AG04450 (cell line): ENCODE results near the gene CCL27. TPM values are rescaled to one million over a fixed set of nuclear protein-coding genes. Genes with fewer than 3 reads are reported as not detected.

Experiments
- CTCF ChIA-PET: fragments of 300-600, 350-600 bp; formaldehyde crosslinking; extraction: SDS; loops from one replicate; lab custom pipeline; 2022; ENCODE audit warnings: antibody characterized with exemption, inconsistent platforms; lab: Charles Lee
- POLR2A ChIA-PET: fragments of 350-600 bp; formaldehyde crosslinking; extraction: SDS; loops from one replicate; lab custom pipeline; 2021; ENCODE audit warnings: antibody characterized with exemption, inconsistent platforms; lab: Yijun Ruan, JAX
- DNase-seq: peaks from one replicate; pipeline ENCODE4 v3.0.0-alpha.2; 2011; ENCODE audit warnings: low read depth, low spot score
- H3K27ac ChIP-seq: one replicate; pipeline ENCODE4 v1.5.1; 2012; ENCODE audit warnings: low read depth, low read length, control low read depth
- H3K27me3 ChIP-seq: one replicate; pipeline ENCODE4 v1.6.0; 2012; ENCODE audit warnings: low read length; ENCODE audit not compliant: control insufficient read depth, insufficient read depth
- H3K4me3 ChIP-seq: 2 replicates; pipeline ENCODE4 v1.5.1; 2011; ENCODE audit warnings: mild to moderate bottlenecking, low read depth, low read length, control low read depth
- H3K9me3 ChIP-seq: 2 replicates; pipeline ENCODE4 v1.5.1; 2012; ENCODE audit warnings: low read length; ENCODE audit not compliant: control insufficient read depth, insufficient read depth
- CTCF ChIP-seq: IDR thresholded peaks from 2 replicates; pipeline ENCODE4 v1.5.1; 2011; ENCODE audit warnings: low read depth, low read length, control low read depth, inconsistent platforms
- polyA plus RNA-seq: library from polyadenylated mRNA; depleted of rRNA; stranded (reverse); fragments of >200 nt; gene quantifications from 2 replicates; pipeline ENCODE4 v1.2.3, GENCODE V29; 2011

CCL27 gene
- polyA plus RNA-seq, 1 experiment: not detected

DNA sequence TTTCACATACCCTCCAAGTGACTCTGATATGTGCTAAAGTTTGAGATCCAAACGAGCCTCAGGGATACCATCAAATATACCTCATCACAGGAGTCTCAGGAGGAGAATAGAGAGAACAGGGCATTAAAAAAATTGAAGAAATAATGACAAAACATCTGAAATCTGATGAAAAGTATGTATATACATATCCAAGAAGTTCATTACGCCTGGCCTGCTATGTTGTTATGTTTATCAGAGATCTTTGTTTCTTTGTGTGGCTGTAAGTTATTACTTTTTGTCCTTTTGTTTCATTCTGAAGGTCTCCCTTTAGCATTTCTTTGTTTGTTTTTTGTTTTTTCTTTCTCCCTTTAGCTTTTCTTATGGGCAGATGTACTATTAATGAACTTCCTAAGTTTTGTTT, 31.1 kb upstream of the CCL27 start:
- peaks cover 2% of the 10 kb centered on the region for H3K27me3 ChIP-seq
- H3K9me3 ChIP-seq: no peaks in the 10 kb centered on the region
- CTCF ChIA-PET: interaction anchor here (3.3 kb wide), 1 partner anchor 9 kb away, joined by 18 read pairs; no protein-coding TSS in a partner anchor
- DNase-seq: no peak
- POLR2A ChIA-PET: no interaction called here
- H3K4me3 ChIP-seq: no peak overlapping the region
- no peak for TF ChIP-seq CTCF
- H3K27ac ChIP-seq: no peak overlapping the region

DNA sequence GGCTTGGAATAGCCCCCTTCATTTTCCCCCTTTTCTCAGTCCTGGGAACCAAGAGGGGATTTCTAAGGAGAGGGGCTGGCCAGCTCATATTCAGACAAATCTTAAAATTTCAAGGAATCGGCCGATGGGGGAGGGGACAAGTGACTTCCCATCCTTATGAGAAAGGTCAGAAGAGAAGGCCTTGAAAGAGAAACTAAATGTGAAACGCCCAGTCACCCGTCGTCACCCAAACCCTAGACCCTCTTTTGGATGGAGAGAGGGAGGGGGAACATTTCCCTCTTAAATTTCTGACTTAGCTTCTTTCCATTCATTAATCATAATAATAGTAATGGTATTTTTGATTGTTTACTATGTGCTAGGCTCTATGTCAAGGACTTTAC, 29.5 kb upstream of the CCL27 start:
- no peak overlapping the region for H3K27ac ChIP-seq
- no peak for TF ChIP-seq CTCF
- H3K9me3 ChIP-seq: no peaks in the 10 kb centered on the region
- DNase-seq: no peak
- peaks cover 2% of the 10 kb centered on the region for H3K27me3 ChIP-seq
- CTCF ChIA-PET: interaction anchor here (1.0 to 4.3 kb wide), 3 partner anchors 9 to 17 kb away, joined by 3 to 25 read pairs (median 18); no protein-coding TSS in a partner anchor
- no peak overlapping the region for H3K4me3 ChIP-seq
- POLR2A ChIA-PET: no interaction called here

DNA sequence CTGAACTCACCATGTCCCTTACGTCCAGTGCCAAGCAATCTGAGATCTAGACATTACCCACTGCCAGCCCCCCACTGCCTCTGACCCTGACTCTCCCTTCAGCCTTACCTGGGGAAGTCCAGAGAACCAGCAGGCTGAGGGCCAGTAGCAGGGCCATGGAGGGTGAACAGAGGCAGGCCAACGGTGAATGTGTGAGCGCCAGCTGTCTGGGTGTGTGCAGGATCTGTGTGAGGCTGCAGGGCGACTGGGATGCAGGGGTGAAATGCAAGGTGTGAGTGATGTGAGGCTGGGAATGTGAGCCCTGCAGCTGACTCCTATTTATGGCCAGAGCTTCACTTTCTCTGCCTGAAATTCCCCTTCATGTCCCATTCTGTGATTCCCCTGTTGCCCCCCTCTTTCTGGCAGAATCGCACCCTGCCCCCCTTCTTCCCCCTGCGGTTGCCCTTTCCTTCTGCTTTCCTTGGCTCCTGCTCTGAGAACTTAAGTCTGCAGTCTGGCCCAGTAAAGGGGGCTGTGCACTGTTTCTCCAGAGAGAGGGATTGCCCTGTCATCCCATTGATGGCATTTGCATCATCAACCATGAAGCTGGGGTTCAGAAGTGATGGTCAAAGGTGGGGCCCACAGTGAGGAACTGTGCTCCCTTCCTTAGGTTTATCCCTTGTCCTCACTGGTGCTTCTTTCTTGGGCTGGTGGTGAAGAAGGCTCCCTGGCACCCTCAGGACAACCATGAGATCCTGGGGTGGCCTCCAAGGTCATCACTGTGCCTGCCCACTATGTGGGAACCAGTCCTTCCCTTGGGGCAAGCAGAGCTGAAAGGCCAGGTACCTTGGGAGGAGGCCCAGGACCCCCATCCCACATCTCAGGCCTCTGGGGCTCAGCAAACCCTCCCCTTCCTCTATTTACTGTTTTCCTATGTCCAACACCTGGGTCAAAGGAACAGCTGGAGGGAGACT, 28.8 kb upstream of the CCL27 start, which contains the start of gene CCL19:
Gene CCL19 (minus strand): TSS at position 294 of the 953 bp plus-strand sequence. CDS start 137 bp downstream, at position 157.
- peaks cover 2% of the 10 kb centered on the region for H3K27me3 ChIP-seq
- POLR2A ChIA-PET: no interaction called here
- CTCF ChIA-PET: interaction anchor here (1.0 to 4.3 kb wide), 3 partner anchors 9 to 16 kb away, joined by 3 to 25 read pairs (median 18); no protein-coding TSS in a partner anchor
- no peak within 1 kb of the TSS for H3K27ac ChIP-seq
- no peak for TF ChIP-seq CTCF
- DNase-seq: no peak
- no peak within 1 kb of the TSS for H3K4me3 ChIP-seq
- H3K9me3 ChIP-seq: no peaks in the 10 kb centered on the region

DNA sequence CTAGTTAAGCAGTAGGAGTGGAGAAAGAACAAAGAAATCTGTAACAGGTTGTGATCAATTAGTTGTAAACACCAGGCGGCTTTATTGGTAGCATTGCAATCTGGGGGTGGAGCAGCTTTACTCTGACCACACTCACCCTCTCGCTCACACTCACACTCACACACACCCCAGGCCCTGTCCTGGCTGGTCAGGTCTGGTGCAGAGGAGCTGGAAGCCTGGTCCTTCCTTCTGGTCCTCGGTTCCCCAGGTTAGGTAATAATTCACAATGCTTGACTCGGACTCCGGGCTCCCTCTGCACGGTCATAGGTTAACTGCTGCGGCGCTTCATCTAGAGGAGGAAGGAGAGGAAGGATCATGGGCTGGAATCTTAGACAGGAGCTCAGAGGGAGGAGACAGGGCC, 27.1 kb upstream of the CCL27 start:
- TF ChIP-seq CTCF: no peak
- Histone ChIP-seq H3K27ac (no peak overlapping the region), H3K4me3 (no peak overlapping the region), H3K27me3 (peaks cover 2% of the 10 kb centered on the region), H3K9me3 (no peaks in the 10 kb centered on the region)
- ChIA-PET POLR2A (no interaction called here), CTCF (interaction anchor here (2.2 to 4.3 kb wide), 2 partner anchors 11 to 13 kb away, joined by 8 to 25 read pairs; no protein-coding TSS in a partner anchor)
- DNase-seq: no peak

- ChIA-PET POLR2A (no interaction called here), CTCF (interaction anchor here (2.2 to 4.3 kb wide), 2 partner anchors 12 to 13 kb away, joined by 8 to 25 read pairs; no protein-coding TSS in a partner anchor)
- H3K4me3 ChIP-seq: no peak overlapping the region
- H3K27ac ChIP-seq: no peak overlapping the region
- TF ChIP-seq CTCF: no peak
- H3K9me3 ChIP-seq: no peaks in the 10 kb centered on the region
- H3K27me3 ChIP-seq: peaks cover 2% of the 10 kb centered on the region
- no peak for DNase-seq
These were observed 26.6 kb upstream of the CCL27 start for GRCh38 chr9:34689116-34689470.
